ENCODE results near the gene FADS3. TPM values are rescaled to one million over a fixed set of nuclear protein-coding genes. Genes with fewer than 3 reads are reported as not detected.

The FADS3 gene
- total RNA-seq, result 113 TPM
- long read RNA-seq, transcript FADS3-201 (12 exons, 1,779 nt), result major isoform, 85 of 148 reads
- long read RNA-seq, partial matches to known transcripts, result 11 of 148 reads
- long read RNA-seq, other reads (novel, unspliced or antisense), result 52 of 148 reads

GRCh38 chr11:61891331-61892084 lies at the start of gene FADS3:
Gene FADS3 (minus strand): TSS chr11:61891545. CDS start chr11:61891381, 164 bp downstream.
- ATAC-seq (peak; percentile 90), DNase-seq (ENCODE audit: missing footprints) (peak; percentile 94)
- intact Hi-C loops (cut with DNase I), result loop anchor here (5.0 kb wide), 1 partner anchor 74 kb away; the partner anchor contains the start of gene FADS1

GRCh38 chr11:61940466-61940865 lies 49.1 kb upstream of the FADS3 start:
- no peak for DNase-seq (ENCODE audit: missing footprints)
- intact Hi-C loops (cut with DNase I), result no loop called here
- ATAC-seq, result no peak

- intact Hi-C loops (cut with DNase I), result no loop called here
- no peak for ATAC-seq
- no peak for DNase-seq (ENCODE audit: missing footprints)
Measured at GRCh38 chr11:61935861-61936260, 44.5 kb upstream of the FADS3 start.

- intact Hi-C loops (cut with DNase I), result no loop called here
- DNase-seq (ENCODE audit: missing footprints) (no peak), ATAC-seq (no peak)
Measured at GRCh38 chr11:61930933-61931332, 39.6 kb upstream of the FADS3 start.

GRCh38 chr11:61928606-61929005 lies 37.3 kb upstream of the FADS3 start:
- intact Hi-C loops (cut with DNase I), result no loop called here

GRCh38 chr11:61927501-61927900 lies 36.2 kb upstream of the FADS3 start:
- ATAC-seq (no peak), DNase-seq (ENCODE audit: missing footprints) (no peak)
- intact Hi-C loops (cut with DNase I), result no loop called here

More at GRCh38 chr11:61928606-61929005, 37.3 kb upstream of the FADS3 start:
- ATAC-seq (no peak), DNase-seq (ENCODE audit: missing footprints) (no peak)

GRCh38 chr11:61926235-61926634 lies 34.9 kb upstream of the FADS3 start:
- no peak for ATAC-seq
- intact Hi-C loops (cut with DNase I), result no loop called here

GRCh38 chr11:61925736-61926135 lies 34.4 kb upstream of the FADS3 start:
- ATAC-seq (no peak), DNase-seq (ENCODE audit: missing footprints) (no peak)
- intact Hi-C loops (cut with DNase I), result no loop called here

More at GRCh38 chr11:61926235-61926634, 34.9 kb upstream of the FADS3 start:
- DNase-seq (ENCODE audit: missing footprints), result no peak

- ATAC-seq, result no peak
- intact Hi-C loops (cut with DNase I), result no loop called here
- no peak for DNase-seq (ENCODE audit: missing footprints)
Measured at GRCh38 chr11:61924064-61924455, 32.7 kb upstream of the FADS3 start.

- DNase-seq (ENCODE audit: missing footprints) (peak; percentile 88), ATAC-seq (peak; percentile 78)
- intact Hi-C loops (cut with DNase I), result no loop called here
Measured at GRCh38 chr11:61923166-61924063, 32.1 kb upstream of the FADS3 start.

- intact Hi-C loops (cut with DNase I), result no loop called here
Measured at GRCh38 chr11:61922539-61922938, 31.2 kb upstream of the FADS3 start.

GRCh38 chr11:61921446-61921845 lies 30.1 kb upstream of the FADS3 start:
- ATAC-seq (no peak), DNase-seq (ENCODE audit: missing footprints) (no peak)
- intact Hi-C loops (cut with DNase I), result no loop called here

More at GRCh38 chr11:61922539-61922938, 31.2 kb upstream of the FADS3 start:
- DNase-seq (ENCODE audit: missing footprints) (peak; percentile 89), ATAC-seq (peak; percentile 82)

- ATAC-seq (no peak), DNase-seq (ENCODE audit: missing footprints) (no peak)
- intact Hi-C loops (cut with DNase I), result no loop called here
Measured at GRCh38 chr11:61919705-61920631, 28.6 kb upstream of the FADS3 start.

- no peak for DNase-seq (ENCODE audit: missing footprints)
- ATAC-seq, result peak; percentile 29
- intact Hi-C loops (cut with DNase I), result no loop called here
Measured at GRCh38 chr11:61918938-61919704, 27.8 kb upstream of the FADS3 start.

- DNase-seq (ENCODE audit: missing footprints) (no peak), ATAC-seq (no peak)
- intact Hi-C loops (cut with DNase I), result no loop called here
Measured at GRCh38 chr11:61918251-61918937, 27.0 kb upstream of the FADS3 start.

- DNase-seq (ENCODE audit: missing footprints) (peak; percentile 88), ATAC-seq (peak; percentile 80)
- intact Hi-C loops (cut with DNase I), result no loop called here
Measured at GRCh38 chr11:61917334-61918109, 26.2 kb upstream of the FADS3 start, which contains the start of gene RAB3IL1. Gene RAB3IL1 (minus strand): TSS chr11:61917566. CDS start chr11:61917367, 199 bp downstream.
